H9 (cell line): ENCODE measurements around the gene KRT8. TPM values are rescaled to one million over a fixed set of nuclear protein-coding genes. Genes with fewer than 3 reads are reported as not detected.
A peak's percentile ranks its signal among the peaks of the same experiment; 100 is the strongest.

Experiments
- DNase-seq: peaks from one replicate; pipeline ENCODE4 v3.0.0-alpha.2; 2017
- H2AFZ ChIP-seq: one replicate; pipeline ENCODE4 v1.6.1; 2013; ENCODE audit warnings: mild to moderate bottlenecking, low read length, control low read depth, moderate library complexity
- H2AK5ac ChIP-seq: 2 replicates; pipeline ENCODE4 v1.6.1; 2013; ENCODE audit warnings: low read length, control low read depth, mixed read lengths; ENCODE audit not compliant: insufficient read length
- H2BK120ac ChIP-seq: one replicate; pipeline ENCODE4 v1.6.1; 2013; ENCODE audit warnings: low read depth, mild to moderate bottlenecking, low read length, control low read depth, inconsistent platforms; ENCODE audit not compliant: poor library complexity, severe bottlenecking
- H2BK12ac ChIP-seq: 2 replicates; pipeline ENCODE4 v1.6.1; 2013; ENCODE audit warnings: low read length, control low read depth, mixed read lengths, low read depth; ENCODE audit not compliant: insufficient read length
- H2BK15ac ChIP-seq: 2 replicates; pipeline ENCODE4 v1.6.1; 2013; ENCODE audit warnings: low read depth, low read length, control low read depth
- H2BK20ac ChIP-seq: one replicate; pipeline ENCODE4 v1.6.1; 2013; ENCODE audit warnings: low read depth, mild to moderate bottlenecking, low read length, control low read depth, inconsistent platforms; ENCODE audit not compliant: poor library complexity, severe bottlenecking
- H2BK5ac ChIP-seq: 2 replicates; pipeline ENCODE4 v1.6.1; 2013; ENCODE audit warnings: low read length, control low read depth, mixed read lengths; ENCODE audit not compliant: insufficient read length
- H3K14ac ChIP-seq: 2 replicates; pipeline ENCODE4 v1.6.1; 2013; ENCODE audit warnings: low read length, control low read depth; ENCODE audit not compliant: insufficient read depth
- H3K18ac ChIP-seq: 2 replicates; pipeline ENCODE4 v1.6.1; 2013; ENCODE audit warnings: low read depth, mild to moderate bottlenecking, mixed read lengths, low read length, control low read depth; ENCODE audit not compliant: insufficient read length
- H3K23ac ChIP-seq: 2 replicates; pipeline ENCODE4 v1.6.1; 2013; ENCODE audit warnings: low read length, control low read depth, mixed read lengths, low read depth; ENCODE audit not compliant: insufficient read length
- H3K23me2 ChIP-seq: 2 replicates; pipeline ENCODE4 v1.6.1; 2013; ENCODE audit warnings: low read depth, mild to moderate bottlenecking, mixed read lengths, low read length, control low read depth; ENCODE audit not compliant: insufficient read length, poor library complexity, severe bottlenecking
- H3K27ac ChIP-seq: 2 replicates; pipeline ENCODE4 v1.5.1; 2013; ENCODE audit warnings: low read length, control low read depth, mixed read lengths, low read depth; ENCODE audit not compliant: insufficient read length
- H3K27me3 ChIP-seq: 2 replicates; pipeline ENCODE4 v1.6.1; 2013; ENCODE audit warnings: low read length, control low read depth, inconsistent platforms; ENCODE audit not compliant: insufficient read depth
- H3K4ac ChIP-seq: 2 replicates; pipeline ENCODE4 v1.6.1; 2013; ENCODE audit warnings: low read depth, mild to moderate bottlenecking, control low read depth, inconsistent platforms, low read length, moderate library complexity
- H3K4me1 ChIP-seq: 2 replicates; pipeline ENCODE4 v1.6.1; 2013; ENCODE audit warnings: low read length, control low read depth, inconsistent platforms; ENCODE audit not compliant: insufficient read depth
- H3K4me2 ChIP-seq: 2 replicates; pipeline ENCODE4 v1.6.1; 2013; ENCODE audit warnings: low read length, control low read depth, mixed read lengths; ENCODE audit not compliant: insufficient read length, insufficient read depth
- H3K56ac ChIP-seq: 2 replicates; pipeline ENCODE4 v1.6.1; 2013; ENCODE audit warnings: low read depth, mild to moderate bottlenecking, mixed read lengths, low read length, control low read depth; ENCODE audit not compliant: insufficient read length
- H3K79me1 ChIP-seq: 2 replicates; pipeline ENCODE4 v1.6.1; 2013; ENCODE audit warnings: low read depth, mild to moderate bottlenecking, moderate library complexity, low read length, control low read depth, inconsistent platforms; ENCODE audit not compliant: insufficient read depth, poor library complexity, severe bottlenecking
- H3K79me2 ChIP-seq: 2 replicates; pipeline ENCODE4 v1.6.1; 2013; ENCODE audit warnings: low read length, control low read depth, inconsistent platforms; ENCODE audit not compliant: insufficient read depth
- H3K9ac ChIP-seq: 2 replicates; pipeline ENCODE4 v1.6.1; 2013; ENCODE audit warnings: low read length, control low read depth, mixed read lengths; ENCODE audit not compliant: insufficient read length; ENCODE audit errors: extremely low read depth
- H3K9me3 ChIP-seq: one replicate; pipeline ENCODE4 v1.6.1; 2013; ENCODE audit warnings: low read depth, low read length, inconsistent platforms; ENCODE audit not compliant: control insufficient read depth
- H3T11ph ChIP-seq: one replicate; pipeline ENCODE4 v1.6.1; 2013; ENCODE audit warnings: mild to moderate bottlenecking, low read length, control low read depth, inconsistent platforms
- H4K20me1 ChIP-seq: one replicate; pipeline ENCODE4 v1.6.1; 2013; ENCODE audit not compliant: control insufficient read depth, insufficient read length, insufficient read depth
- H4K5ac ChIP-seq: 2 replicates; pipeline ENCODE4 v1.6.1; 2013; ENCODE audit warnings: low read depth, mild to moderate bottlenecking, mixed read lengths, low read length, control low read depth; ENCODE audit not compliant: insufficient read length
- H4K8ac ChIP-seq: replicated peaks from 2 replicates; pipeline ENCODE4 v1.6.1; 2013; ENCODE audit warnings: low read length, control low read depth, mixed read lengths, low read depth; ENCODE audit not compliant: insufficient read length
- H4K91ac ChIP-seq: 2 replicates; pipeline ENCODE4 v1.6.1; 2013; ENCODE audit warnings: low read depth, mild to moderate bottlenecking, moderate library complexity, mixed read lengths, low read length, control low read depth; ENCODE audit not compliant: insufficient read length
- H3K27ac Mint-ChIP-seq, 3 experiments: 2 replicates in 2 of 3; 3 replicates in 1 of 3; pipeline ENCODE4 v1.8.0; 2020 to 2021; ENCODE audit warnings: mixed read lengths in 3 of 3, mild to moderate bottlenecking in 1 of 3, moderate library complexity in 1 of 3
- H3K27me3 Mint-ChIP-seq: 2 replicates; pipeline ENCODE4 v1.8.0; 2021; ENCODE audit warnings: low read depth, mild to moderate bottlenecking, moderate library complexity, mixed read lengths
- H3K36me3 Mint-ChIP-seq, 3 experiments: 2 replicates in 2 of 3; 3 replicates in 1 of 3; pipeline ENCODE4 v1.8.0; 2020 to 2021; ENCODE audit warnings: low read depth in 3 of 3, mixed read lengths in 3 of 3; ENCODE audit not compliant: insufficient read depth in 1 of 3
- H3K4me1 Mint-ChIP-seq, 2 experiments: 2 replicates each; pipeline ENCODE4 v1.8.0; 2020; ENCODE audit warnings: mixed read lengths in 2 of 2
- H3K4me3 Mint-ChIP-seq, 2 experiments: 2 replicates in 1 of 2; 3 replicates in 1 of 2; pipeline ENCODE4 v1.8.0; 2020 to 2021; ENCODE audit warnings: mild to moderate bottlenecking in 2 of 2, mixed read lengths in 2 of 2, moderate library complexity in 1 of 2
- H3K9me3 Mint-ChIP-seq, 2 experiments: 2 replicates in 1 of 2; 3 replicates in 1 of 2; pipeline ENCODE4 v1.8.0; 2020; ENCODE audit warnings: mild to moderate bottlenecking in 2 of 2, mixed read lengths in 2 of 2, moderate library complexity in 1 of 2
- CTCF ChIP-seq: fragments of 200-600 bp; sonication (generic); conservative IDR thresholded peaks from 3 replicates; pipeline ENCODE4 v1.8.0; 2021; ENCODE audit warnings: antibody characterized with exemption, mild to moderate bottlenecking
- WGBS: extraction: QIAGEN DNeasy Blood & Tissue Kit; methylation state at CpG from one replicate; pipeline ENCODE4 v1.1.7; 2013; ENCODE audit warnings: missing lambda C conversion rate, low lambda C conversion rate, mixed read lengths; ENCODE audit not compliant: insufficient read length; ENCODE audit errors: extremely low coverage; 5-methylcytosine and 5-hydroxymethylcytosine counted together
- total RNA-seq: library from RNA; stranded (reverse); gene quantifications from 2 replicates; pipeline ENCODE4 v1.2.1, GENCODE V29; 2021

The KRT8 gene
- total RNA-seq, 1 experiment from 2014 or later = 244 TPM

- Histone ChIP-seq H4K8ac (no peak overlapping the region), H3K9ac (no peak overlapping the region), H2BK120ac (no peak overlapping the region), H4K91ac (no peak overlapping the region), H4K5ac (no peak overlapping the region), H3K23ac (no peak overlapping the region), H3K79me2 (peaks cover 10% of the 10 kb centered on the region; the same call in 1 of the 2 replicates), H3K4me1 (peaks cover 7% of the 10 kb centered on the region), H2BK5ac (no peak overlapping the region), H2AK5ac (no peak overlapping the region), H3T11ph (no peak overlapping the region), H3K79me1 (peaks cover 4% of the 10 kb centered on the region), H3K27me3 (no peaks in the 10 kb centered on the region), H3K27ac (no peak overlapping the region), H2BK20ac (no peak overlapping the region), H3K56ac (no peak overlapping the region), H3K14ac (no peak overlapping the region), H3K9me3 (no peaks in the 10 kb centered on the region), H2BK15ac (no peak overlapping the region), H4K20me1 (no peaks in the 10 kb centered on the region), H3K23me2 (peaks cover 13% of the 10 kb centered on the region), H3K18ac (no peak overlapping the region), H3K4ac (no peak overlapping the region), H2AFZ (no peak overlapping the region), H3K4me2 (no peak overlapping the region), H2BK12ac (no peak overlapping the region)
- WGBS = no CpG with 5 or more reads among the region's 6 CpGs
- TF ChIP-seq CTCF = no peak
- no peaks in the 10 kb centered on the region for H3K27me3 Mint-ChIP-seq
- H3K36me3 Mint-ChIP-seq = peaks cover 37 to 40% (median 37%) of the 10 kb centered on the region in 3 experiments; a peak in 6 of 7 replicates
- no peaks in the 10 kb centered on the region; a peak in 1 of 5 replicates for H3K9me3 Mint-ChIP-seq
- H3K27ac Mint-ChIP-seq = peak overlapping the region in 2 of 3 experiments; percentile 34 to 62; a peak in 3 of 7 replicates
- DNase-seq = no peak
- H3K4me1 Mint-ChIP-seq = peaks cover 32 to 43% of the 10 kb centered on the region in 2 experiments
- peak overlapping the region; percentile 61 to 96; a peak in 4 of 5 replicates for H3K4me3 Mint-ChIP-seq
Observed at GRCh38 chr12:52951640-52952039, 46.8 kb upstream of the KRT8 start.
